ENCODE measurements around the gene STK10. TPM values are rescaled to one million over a fixed set of nuclear protein-coding genes. Genes with fewer than 3 reads are reported as not detected.

Gene STK10
- total RNA-seq, 1 experiment from 2014 or later = 20.0 TPM

DNA sequence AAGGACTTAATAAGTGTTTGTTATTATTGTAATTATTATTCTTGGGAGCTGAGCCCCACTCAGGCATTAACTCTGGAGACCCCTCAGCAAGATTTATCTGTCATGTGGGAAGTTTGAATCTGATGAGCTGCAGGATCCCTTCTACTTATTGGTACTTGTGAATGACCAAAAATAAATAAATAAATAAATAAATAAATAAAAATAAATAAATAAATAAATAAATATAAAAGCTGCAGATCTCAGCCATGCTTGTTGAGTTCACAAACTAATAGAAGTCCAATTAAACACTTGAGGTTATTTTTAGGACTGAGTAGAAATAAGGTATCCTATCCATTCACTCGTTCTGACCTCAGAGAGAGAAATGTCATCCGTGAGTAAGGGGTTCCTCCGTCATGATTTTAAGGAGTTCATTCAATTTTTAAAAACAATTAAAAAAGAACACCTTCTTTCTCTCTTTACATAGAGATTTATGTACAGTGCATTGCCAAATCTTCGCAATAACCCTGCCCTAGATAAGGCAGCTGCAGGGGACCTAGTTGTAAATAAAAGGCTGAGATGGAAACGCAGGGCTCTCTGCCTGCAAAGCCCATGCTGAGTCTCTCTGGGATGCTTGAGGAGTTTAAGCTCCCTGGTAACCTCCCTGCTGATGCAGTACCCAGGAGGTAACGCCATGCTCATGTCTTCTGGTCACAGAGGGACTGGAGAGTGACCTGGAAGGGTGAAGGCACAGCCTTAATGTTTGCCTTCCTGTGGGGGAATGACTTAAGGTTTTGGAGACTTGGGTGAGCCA is 7.2 kb upstream of the STK10 start:
- in situ Hi-C loops (cut with HindIII; ENCODE audit: low pct_unique_long_range_greater_than_20kb, low sequenced_read_pairs) = no loop called here
- no peak for DNase-seq (ENCODE audit: low read depth, low spot score)

DNA sequence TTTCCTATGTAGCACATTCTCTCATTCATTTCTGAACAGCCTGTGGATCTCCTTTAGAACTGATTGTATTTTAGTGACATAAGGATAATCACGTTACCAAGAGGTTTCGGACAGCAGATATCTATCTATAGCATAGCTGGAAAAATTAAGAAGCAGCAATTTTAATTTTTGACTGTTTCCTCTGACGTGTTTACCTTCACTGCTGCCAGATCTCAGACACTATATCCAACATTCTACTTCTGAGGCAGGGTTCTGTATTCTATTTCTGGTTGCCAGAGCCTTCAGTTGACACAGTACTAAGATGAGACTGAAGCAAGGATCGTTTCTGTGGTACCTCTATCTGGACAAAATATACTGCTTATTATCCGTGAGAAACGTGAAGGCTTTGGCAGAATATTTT is 5.8 kb upstream of the STK10 start, which contains the start of gene EFCAB9:
Gene EFCAB9, plus strand, starts transcription at position 301 of the 400 bp plus-strand sequence. Its CDS starts 1 bp downstream, at position 302.
- in situ Hi-C loops (cut with HindIII; ENCODE audit: low pct_unique_long_range_greater_than_20kb, low sequenced_read_pairs) = no loop called here
- DNase-seq (ENCODE audit: low read depth, low spot score) = no peak

DNA sequence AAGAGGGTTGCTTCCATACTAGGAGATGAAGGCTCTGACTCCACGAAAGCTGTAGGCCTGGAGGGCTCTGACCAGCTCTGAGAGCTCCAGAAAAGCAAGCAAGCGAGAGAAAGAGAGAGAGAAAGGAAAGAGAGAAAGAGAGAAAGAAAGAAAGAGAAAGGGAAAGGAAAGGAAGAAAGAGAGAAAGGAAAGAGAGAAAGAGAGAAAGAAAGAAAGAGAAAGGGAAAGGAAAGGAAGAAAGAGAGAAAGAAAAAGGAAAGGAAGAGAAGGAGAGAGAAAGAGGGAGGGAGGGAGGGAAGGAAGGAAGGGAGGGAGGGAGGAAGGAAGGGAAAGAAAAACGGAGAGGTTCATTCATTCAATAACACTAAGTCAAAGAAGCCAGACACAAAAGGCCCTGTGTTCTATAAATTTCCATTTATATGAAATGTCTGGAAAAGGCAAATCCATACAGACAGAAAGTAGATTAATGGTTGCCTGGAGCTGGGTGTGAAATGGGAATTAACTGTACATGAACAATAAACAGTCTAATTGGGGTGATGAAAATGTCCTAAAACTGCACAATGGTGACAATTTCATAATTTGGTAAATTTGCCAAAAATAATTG is 1.8 kb upstream of the STK10 start:
- in situ Hi-C loops (cut with HindIII; ENCODE audit: low pct_unique_long_range_greater_than_20kb, low sequenced_read_pairs) = no loop called here
- DNase-seq (ENCODE audit: low read depth, low spot score) = peak; percentile 45

DNA sequence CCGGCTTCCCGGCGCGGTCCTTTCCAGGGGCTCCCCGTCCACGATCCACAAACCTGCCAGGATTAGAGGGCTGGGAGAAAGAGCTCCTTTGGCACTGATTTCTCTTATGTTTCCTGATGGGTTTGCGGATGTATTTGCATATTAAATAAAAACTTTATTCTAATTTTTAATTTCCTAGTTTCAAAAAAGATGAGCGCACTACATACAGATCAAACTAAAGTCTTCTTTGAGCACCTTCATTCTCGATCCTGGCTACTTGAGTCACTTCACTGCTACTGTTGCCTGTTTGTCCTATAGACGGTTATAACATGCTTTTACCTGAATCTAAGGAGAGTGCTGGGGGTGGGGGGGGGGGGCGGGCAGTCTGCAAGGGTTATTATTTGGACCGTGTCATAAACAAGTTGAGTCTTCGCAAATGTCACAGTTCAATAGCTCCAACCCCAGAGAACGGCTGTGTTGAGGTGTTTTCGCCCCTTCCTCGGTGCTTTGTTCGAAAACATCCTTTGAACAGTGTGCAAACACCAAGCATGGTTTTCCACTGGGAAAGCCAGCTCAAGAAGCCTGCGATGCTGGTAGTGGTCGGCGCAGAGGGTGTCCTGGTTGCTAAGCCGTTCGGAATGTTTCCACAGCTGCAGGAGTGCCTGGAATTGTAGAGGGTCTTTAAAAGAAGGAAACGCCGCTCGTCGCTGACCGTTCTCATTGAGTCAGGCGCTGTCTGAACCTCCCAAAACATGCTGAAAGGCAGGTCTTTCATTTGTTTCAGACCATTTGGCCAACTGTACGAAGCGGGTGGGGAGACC is 1.1 kb upstream of the STK10 start:
- in situ Hi-C loops (cut with HindIII; ENCODE audit: low pct_unique_long_range_greater_than_20kb, low sequenced_read_pairs) = no loop called here

DNA sequence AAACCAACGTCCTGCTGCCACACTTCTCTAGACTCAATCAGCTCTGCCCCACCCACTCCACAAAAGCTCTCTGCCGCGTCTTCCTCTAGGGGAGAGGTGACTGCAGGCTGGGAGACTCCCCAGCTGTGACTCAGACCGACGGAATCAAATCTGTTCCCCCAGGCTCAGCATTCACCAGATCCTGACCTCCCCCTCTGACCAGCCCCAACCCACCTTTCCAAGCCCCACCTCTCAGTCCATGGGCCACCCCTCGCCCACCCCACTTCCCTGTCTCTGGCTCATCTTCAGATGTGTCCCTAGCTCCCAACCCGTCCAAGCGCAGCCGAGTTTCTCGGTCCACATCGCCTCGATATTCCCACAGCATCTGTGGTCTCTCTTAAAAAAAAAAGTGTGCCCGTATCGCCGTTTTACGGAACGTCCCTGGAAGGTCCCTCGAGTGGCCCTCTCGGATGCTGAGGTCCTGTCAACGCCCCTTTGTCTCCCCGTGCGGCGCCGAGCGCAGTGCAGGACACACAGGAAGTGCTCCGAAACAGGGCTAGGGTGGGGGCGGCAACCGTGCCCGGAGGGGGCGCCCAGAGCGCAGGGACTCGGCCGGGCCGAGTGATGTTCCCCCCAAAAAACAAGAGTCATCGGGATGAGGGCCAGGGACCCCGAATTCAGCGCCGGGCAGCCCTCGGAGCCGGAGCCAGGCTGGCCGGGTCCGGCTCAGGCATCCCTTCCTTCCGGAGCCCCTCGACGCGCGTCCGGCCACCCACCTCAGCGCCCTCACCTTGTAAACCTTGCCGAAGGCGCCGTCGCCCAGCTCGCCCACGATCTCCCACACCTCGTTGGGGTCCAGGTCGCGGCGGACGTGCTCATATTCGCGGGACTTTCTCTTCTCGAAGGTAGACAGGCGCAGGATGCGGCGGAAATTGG is 649 bp downstream of the STK10 start:
- DNase-seq (ENCODE audit: low read depth, low spot score) = peak; percentile 29
- in situ Hi-C loops (cut with HindIII; ENCODE audit: low pct_unique_long_range_greater_than_20kb, low sequenced_read_pairs) = no loop called here

More for the DNA sequence above, 1.1 kb upstream of the STK10 start:
- peak; percentile 40 for DNase-seq (ENCODE audit: low read depth, low spot score)

DNA sequence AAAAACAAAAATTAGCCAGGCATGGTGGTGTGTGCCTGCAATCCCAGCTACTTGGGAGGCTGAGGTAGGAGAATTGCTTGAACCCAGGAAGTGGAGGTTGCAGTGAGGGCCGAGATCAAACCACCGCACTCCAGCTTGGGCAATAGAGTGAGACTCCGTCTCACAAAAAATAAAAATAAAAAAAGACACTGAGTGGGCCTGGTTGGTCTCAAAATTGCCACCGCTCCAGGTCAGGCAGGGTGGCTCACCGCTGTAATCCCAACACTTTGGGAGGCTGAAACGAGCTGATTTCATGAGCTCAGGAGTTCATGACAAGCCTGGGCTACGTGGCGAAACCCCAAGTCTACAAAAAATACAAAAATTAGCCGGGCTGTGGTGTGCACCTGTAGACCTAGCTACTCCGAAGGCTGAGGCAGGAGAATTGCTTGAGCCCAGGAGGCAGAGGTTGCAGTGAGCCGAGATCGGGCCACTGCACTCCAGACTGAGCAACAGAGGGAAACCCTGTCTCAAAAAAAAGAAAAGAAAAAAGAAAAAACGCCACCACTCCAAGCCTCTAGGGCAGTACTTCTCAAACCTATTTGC is 1.8 kb downstream of the STK10 start:
- DNase-seq (ENCODE audit: low read depth, low spot score) = no peak
- in situ Hi-C loops (cut with HindIII; ENCODE audit: low pct_unique_long_range_greater_than_20kb, low sequenced_read_pairs) = no loop called here

DNA sequence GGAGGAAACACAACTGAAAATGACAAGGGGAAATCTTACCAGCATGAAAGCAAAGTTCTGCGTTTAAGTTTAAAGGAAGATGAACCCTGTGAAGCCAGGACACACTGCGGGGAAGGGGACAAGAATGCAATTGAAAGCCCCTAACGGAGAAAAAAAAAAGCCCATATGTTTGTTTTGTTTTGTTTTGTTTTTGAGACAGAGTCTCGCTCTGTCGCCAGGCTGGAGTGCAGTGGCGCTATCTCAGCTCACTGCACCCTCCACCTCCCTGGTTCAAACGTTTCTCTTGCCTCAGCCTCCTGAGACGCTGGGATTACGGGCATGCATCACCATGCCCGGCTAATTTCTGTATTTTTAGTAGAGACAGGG is 2.9 kb downstream of the STK10 start:
- DNase-seq (ENCODE audit: low read depth, low spot score) = no peak
- in situ Hi-C loops (cut with HindIII; ENCODE audit: low pct_unique_long_range_greater_than_20kb, low sequenced_read_pairs) = no loop called here

DNA sequence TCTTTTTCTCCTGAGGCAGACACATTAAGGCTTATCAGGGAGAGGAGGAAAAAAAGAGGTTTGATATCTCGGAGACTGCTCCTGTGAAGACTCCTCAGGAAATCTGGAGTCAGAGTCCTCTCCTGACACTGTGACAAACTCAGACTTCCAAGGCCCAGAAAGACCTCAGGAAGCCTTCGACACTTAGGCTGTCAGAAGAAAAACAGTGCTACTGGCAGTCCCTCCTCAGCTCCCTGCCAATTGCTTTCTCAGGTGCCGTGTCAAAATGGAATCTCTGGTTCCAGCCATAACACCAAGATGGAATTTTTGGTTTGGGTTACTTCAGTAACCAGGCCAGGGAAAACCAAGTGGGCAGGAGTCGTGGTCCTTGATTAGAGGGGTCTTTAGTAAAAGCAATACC is 4.1 kb downstream of the STK10 start:
- DNase-seq (ENCODE audit: low read depth, low spot score) = no peak
- in situ Hi-C loops (cut with HindIII; ENCODE audit: low pct_unique_long_range_greater_than_20kb, low sequenced_read_pairs) = no loop called here

DNA sequence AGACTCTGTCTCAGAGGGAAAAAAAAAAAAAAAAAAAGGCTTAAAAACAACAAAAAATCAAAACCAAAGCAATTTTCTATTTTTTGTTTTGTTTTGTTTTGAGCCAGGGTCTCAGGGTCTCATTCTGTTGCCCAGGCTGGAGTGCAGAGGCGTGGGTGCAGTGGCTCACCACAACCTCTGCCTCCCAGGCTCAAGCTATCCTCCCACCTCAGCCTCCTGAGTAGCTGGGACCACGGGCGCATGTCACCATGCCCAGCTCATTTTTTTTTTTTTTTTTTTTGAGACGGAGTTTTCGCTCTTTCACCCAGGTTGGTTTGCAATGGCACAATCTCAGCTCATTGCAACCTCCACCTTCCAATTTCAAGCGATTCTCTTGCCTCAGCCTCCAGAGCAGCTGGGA is 5.7 kb downstream of the STK10 start:
- no peak for DNase-seq (ENCODE audit: low read depth, low spot score)
- in situ Hi-C loops (cut with HindIII; ENCODE audit: low pct_unique_long_range_greater_than_20kb, low sequenced_read_pairs) = no loop called here

DNA sequence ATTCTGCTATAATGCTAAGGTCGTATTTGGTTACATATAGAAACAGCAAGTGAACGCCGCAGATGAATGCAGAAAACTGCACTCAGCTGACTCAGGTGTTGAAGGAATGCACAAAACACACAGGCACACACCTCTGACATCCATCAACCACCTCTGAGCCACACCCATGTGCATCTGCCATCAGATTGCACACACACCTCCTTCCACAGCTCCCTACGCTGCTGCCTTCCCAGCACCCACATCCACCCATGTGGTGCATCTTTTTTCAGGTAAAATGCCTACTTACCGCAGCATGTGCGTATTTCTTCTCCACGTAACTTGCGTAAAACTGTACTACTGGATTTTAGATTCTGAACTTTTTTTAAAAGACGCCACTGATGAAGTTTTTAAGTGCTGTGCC is 7.1 kb downstream of the STK10 start:
- no peak for DNase-seq (ENCODE audit: low read depth, low spot score)
- in situ Hi-C loops (cut with HindIII; ENCODE audit: low pct_unique_long_range_greater_than_20kb, low sequenced_read_pairs) = no loop called here

DNA sequence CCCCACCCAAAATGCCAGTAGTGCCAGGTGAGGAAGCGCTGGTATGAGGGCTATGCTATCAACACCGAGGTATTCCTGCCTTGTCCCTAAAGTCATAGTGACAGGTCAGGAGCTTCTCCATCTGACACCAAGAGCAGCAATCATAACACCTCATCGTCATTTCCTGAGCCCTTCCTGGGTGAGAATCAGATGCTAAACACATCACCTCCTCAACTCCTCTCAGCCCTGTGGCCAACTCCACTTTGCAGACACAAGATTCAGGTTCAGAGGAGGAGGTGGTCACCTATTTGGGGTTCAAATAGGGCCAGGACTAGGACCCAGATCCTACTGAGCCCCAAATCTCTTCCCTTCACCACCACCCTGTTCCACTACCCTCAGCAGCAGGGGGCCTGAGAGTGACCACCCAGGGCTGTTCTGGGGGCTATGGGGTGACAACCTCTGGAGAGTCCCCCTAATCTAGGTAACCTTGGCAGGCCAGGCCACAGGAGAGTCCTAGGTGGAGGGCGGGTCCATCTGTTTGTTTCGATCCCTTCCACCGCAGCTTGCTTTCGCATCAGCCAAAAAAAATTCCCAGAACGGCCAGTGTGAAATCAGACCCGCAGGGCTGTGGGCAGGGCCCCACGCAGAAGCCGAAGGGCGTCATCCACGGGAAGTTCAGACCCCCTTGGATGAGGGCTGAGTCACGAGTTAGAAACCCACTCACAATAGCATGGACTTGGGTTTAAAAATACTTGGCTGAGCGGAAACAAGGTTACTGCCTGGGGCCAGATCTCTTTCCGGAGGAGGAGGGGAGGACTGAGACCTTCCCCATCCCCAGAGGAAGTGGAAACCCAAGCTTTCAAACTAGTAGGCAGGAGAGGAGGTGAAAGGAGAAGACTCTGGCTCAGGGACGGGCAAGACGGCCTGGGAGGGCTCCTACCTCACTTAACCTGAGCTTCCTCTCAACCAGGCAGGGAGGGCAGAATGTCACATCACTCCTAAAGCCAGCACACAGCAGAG is 8.7 kb downstream of the STK10 start:
- DNase-seq (ENCODE audit: low read depth, low spot score) = peak; percentile 66
- in situ Hi-C loops (cut with HindIII; ENCODE audit: low pct_unique_long_range_greater_than_20kb, low sequenced_read_pairs) = no loop called here

DNA sequence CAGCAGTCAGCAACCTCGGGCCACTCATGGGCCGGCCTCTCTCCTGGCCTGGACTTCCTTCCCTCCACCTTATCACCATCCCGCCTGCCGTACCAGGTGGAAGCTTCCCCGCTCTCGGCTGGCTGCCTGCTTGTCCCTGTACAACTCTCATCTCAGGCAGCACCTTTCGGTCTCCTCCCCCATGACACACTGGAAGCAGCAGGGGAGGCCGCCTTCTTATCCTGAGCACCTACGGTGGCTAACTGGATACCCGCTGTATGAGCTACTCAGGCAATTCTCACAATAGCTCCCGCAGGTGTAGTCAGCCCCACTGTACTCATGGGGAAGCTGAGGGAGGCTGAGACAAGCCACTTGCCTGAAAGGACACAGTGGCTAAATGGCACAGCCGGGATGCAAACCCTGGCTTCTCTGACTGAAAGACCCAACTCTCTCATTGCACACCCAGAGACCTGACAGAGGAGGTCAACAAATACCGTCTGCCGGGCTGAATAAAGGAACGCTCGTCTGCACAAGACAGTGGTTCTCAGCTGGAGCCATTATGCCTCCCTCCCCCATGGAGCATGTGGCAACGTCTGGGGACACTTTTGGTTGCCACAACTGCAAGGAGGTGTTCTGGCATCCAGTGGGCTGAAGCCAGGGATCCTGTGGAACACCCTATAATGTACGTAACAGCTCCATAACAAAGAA is 9.6 kb downstream of the STK10 start:
- in situ Hi-C loops (cut with HindIII; ENCODE audit: low pct_unique_long_range_greater_than_20kb, low sequenced_read_pairs) = no loop called here
- no peak for DNase-seq (ENCODE audit: low read depth, low spot score)

DNA sequence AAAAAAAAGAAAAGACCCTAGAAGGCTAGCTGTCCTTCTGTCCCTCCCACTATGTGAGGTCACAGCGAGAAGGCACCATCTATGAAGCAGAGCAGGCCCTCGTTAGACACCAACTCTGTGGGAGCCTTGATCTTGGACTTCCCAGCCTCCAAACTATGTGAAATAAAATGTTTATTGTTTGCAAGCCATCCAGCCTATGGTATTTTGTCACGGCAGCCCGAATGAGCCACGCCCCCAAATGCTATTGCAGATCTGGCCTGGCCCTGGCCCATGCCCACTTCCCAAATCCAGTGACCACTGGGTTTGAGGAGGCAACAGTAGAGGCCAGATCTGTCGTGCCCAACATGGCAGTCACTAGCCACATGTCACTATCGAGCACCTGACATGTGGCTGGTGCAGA is 10.8 kb downstream of the STK10 start:
- in situ Hi-C loops (cut with HindIII; ENCODE audit: low pct_unique_long_range_greater_than_20kb, low sequenced_read_pairs) = no loop called here
- DNase-seq (ENCODE audit: low read depth, low spot score) = no peak

DNA sequence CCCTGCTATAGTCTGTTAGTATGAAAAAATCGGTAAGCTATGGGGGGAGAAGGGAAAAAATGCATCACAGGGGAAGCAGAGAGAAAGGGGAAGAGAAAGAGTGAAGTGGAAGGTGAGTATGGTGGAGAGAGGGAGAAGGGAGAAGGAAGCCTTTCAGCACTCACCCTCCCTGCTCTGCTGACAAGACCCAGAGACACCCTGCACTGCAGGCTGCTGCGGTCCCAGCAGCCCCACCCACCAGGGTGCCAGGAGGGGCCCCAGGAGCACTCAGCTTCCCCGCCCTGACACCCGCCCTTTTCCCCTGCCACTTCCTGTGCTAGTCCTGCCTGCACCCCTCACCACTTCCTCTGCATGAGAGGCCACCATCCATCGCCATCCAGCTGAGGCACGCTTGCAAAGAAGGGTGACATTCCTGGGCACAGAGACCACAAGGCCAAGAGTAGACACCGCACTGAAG is 12.7 kb downstream of the STK10 start:
- in situ Hi-C loops (cut with HindIII; ENCODE audit: low pct_unique_long_range_greater_than_20kb, low sequenced_read_pairs) = no loop called here
- no peak for DNase-seq (ENCODE audit: low read depth, low spot score)

DNA sequence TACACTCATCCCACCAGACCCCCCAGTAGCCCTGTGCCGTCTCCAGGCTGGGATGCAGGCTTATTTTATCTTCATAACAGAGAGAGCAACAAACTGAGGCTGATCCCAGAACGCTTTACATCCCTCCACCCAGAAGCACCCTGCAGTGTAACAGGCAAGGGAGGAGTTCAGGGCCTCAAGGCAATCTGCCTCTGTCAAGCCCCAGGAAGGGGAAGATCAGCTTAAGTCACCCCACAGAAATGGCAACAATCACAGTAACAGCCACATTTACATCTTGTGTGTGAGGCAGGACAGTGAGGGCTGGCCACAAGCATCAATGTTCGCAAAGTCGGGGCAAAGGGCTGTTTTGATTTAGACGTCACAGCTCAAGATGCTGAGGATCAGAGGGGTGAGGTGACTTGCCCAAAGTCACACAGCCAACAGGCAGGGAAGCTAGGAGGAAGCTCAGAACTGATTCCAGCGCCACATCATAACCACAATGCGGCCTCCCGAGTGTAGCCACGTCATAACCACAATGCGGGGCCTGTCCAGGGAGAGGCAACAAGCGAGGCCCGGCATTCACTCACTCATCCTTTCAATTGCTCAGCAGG is 14.4 kb downstream of the STK10 start:
- in situ Hi-C loops (cut with HindIII; ENCODE audit: low pct_unique_long_range_greater_than_20kb, low sequenced_read_pairs) = no loop called here
- DNase-seq (ENCODE audit: low read depth, low spot score) = no peak

Measured in SK-MEL-5 (cell line).